GM21447 (cell line): Measurements from ENCODE around the gene TSPAN18.

Source experiments
- ATAC-seq: cut with Tn5 transposase; IDR thresholded peaks from one replicate; pipeline ENCODE4 v1.9.1; 2021; ENCODE audit not compliant: unreplicated experiment

TSPAN18 gene

DNA sequence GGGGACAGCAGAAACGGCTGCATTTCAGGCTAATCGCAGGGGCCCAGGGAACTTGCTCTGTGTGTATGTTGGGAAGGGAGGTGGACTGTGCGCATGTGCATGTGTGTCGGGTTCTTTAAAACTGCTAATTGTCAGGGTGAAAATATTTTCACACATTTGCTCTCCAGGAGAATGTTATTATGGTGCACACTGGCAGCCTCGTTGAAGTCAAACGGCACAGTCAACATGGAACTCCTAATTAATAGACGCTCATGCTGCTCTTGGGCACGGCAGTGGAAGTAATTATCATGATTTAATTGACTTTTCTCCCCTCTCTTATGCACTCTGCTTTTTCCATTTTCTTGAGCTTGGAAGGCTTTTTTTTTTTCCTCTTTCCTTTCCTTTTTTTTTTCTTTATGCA is 92.6 kb downstream of the TSPAN18 start:
- no peak for ATAC-seq

DNA sequence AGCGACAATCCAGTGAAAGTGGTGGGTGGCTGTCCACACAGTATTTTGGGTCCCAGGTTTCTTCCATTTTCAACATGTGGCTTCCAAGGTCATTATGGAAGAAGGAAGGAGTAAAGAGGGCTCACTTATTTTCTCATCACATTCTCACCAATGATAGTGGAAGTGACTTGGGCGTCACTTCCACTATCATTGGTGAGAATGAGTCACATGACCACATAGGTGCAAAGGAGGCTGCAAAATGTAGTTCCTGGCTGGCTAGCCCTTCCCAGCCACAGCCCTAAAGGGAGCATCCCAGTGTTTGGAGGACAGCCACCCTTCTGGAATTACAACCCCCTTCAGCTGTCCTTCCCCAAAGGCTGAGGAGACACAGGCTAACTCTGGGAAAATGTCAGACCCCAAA is 95.6 kb downstream of the TSPAN18 start:
- no peak for ATAC-seq

DNA sequence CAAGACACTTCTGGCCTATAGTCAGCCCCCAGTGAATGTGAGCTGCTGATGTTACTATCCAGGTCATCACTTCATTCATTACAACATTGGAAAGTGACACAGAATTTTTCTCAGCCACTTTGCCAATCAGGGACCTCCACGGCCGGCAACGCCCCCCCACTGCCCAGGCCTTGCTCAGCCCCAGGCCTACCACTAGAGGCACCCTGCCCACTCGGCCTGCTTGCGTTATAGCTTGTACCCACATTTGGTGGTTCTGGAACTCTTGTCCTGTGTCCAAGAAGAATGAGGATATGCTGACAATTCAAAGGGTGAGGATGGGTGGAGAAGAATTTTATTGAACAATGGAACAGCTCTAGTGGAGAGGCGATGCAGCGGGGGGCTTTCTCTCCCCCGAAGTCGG is 96.2 kb downstream of the TSPAN18 start:
- ATAC-seq, result no peak

DNA sequence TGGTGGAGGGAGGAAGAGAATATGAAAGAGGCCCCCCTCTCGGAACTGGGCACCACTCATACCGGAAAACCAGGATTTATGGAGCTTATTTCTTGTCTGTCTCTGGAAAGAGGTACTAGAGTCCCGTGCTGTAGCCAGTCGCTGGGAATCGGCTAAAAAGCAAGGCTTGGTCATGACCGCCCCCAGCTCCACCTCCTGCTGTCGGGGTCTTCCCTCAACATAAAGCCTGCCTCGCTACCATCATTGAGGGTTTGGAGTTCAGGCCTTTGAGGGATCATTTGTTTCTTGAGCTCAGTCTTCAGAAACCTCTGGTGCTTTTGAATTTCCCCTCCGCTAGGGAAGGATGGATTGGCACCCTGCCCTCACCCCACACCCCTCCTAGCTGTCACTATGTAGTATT is 97.1 kb downstream of the TSPAN18 start:
- ATAC-seq, result no peak

DNA sequence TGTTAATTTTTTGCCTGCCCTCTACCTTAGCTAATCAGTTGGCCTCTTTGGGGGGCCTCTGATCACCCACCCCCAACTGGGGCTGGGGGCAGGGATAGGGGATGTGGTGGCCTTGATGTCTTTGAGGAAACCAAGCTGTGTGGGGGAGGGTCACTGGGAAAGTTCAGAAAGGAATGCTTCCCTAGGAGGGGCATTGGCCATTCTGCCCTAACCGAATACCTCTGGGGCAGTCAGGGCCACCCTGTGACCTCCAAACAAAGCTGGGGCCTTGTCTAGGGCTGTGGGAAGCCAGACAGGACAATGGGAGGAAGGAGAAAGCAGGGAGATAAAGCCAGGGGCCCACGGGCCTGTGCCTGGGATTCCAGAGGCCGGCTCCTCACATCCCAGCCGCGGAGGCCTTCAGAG is 97.5 kb downstream of the TSPAN18 start:
- ATAC-seq, result no peak

DNA sequence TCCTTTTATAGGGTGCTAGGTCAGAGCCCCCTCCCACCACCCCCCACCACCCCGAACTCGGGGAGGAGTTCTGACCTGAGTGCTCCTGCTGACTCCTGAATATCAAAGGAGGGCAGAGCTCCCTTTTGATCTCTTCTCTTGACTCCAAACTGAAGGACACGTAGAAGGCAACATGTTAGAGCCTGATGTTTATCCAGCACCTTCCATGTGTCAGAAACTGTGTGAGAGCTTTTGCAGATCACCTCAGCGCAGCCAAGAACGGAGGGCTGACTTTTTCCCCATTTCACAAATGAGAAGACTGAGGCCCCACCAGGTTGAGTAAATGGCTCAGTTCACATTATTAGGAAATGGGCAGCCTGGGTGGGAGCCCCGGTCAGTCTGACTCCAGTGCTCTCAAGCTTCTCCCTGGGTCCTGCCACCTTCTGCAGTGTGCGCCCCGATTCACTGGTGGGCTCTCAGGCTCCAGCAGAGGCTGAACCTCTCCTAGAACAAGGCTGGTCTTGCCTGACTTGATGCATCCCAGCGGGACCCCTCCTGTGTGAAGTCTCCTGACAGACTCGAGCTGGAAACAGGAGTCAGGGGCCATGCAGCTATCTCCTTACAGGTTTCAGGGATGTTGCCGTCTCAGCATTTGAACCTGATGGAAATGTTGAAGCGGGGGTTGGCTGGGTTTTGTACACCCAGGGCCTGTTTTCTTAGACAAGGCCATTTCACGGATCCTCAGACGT is 98.5 kb downstream of the TSPAN18 start:
- ATAC-seq, result no peak

DNA sequence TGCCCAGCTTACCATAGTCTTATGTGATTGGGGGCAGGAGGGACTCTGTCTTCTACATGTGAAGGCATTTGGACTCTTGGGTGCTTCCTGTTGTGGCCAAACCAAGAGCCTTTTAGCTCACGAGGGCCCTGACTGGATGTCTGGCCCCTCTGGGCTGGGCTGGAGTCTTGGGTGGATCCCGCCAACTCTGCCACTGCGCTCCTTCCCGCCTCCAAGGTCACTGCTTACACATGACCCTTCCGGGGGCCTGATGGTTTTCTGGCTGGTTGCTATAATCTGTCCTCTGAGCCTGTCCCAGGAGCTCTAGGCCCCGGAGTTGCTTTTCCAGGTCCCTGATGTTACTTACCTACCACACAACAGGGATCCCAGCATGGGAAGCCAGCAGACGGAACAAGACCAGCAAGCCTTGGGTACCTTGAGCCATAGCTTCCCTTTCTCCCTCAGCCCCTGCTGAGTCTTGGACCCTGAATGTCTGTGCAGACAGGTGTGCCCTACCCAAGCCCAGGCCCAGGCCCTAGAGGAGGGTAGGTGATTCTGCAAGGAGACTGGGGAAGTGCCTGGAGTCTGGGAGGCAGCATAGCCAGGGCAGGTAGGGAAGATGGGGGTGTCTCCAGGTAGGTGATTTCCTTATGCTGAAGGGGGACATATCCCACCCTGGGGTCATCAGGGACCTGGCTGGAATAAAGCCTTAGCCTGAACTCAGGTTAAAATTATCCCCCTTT is 100.3 kb downstream of the TSPAN18 start:
- ATAC-seq, result no peak

DNA sequence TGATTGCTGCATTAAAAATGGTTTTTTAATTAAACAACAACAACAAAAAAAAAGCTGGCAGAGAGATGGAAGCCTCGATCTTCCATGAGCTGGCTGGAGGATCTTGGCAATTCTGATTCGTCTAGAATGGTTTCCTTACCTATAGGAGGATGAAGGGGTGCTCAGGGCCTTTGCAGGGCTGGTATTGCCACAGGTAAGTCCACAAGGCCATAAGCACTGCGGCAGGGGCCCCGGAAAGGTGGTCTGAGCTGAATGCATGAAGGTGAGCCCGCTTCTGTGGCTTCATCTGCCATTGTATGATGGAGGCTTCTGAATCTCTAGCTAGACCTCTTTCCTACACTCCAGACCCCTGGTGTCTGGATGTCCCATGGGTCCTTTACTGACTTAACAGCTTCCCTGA is 101.5 kb downstream of the TSPAN18 start:
- ATAC-seq, result no peak

DNA sequence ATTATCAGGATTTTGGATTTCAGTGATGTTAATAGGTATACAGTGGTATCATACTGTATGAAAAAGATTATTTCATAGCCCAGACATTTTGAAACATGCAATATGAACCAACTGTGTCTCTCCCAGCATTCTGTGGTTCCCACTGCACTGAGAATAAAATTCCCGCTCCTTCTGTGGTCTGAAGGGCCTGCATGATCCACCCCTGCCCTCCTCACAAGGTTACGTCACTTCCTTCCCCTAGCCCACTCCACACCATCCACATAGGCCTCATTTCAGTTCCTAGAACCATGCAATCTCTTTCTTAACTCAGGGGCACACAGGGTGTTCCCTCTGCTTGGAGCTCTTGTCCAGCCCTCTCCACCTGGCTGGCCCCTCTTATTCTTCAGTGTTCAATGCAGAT is 103.1 kb downstream of the TSPAN18 start:
- no peak for ATAC-seq

DNA sequence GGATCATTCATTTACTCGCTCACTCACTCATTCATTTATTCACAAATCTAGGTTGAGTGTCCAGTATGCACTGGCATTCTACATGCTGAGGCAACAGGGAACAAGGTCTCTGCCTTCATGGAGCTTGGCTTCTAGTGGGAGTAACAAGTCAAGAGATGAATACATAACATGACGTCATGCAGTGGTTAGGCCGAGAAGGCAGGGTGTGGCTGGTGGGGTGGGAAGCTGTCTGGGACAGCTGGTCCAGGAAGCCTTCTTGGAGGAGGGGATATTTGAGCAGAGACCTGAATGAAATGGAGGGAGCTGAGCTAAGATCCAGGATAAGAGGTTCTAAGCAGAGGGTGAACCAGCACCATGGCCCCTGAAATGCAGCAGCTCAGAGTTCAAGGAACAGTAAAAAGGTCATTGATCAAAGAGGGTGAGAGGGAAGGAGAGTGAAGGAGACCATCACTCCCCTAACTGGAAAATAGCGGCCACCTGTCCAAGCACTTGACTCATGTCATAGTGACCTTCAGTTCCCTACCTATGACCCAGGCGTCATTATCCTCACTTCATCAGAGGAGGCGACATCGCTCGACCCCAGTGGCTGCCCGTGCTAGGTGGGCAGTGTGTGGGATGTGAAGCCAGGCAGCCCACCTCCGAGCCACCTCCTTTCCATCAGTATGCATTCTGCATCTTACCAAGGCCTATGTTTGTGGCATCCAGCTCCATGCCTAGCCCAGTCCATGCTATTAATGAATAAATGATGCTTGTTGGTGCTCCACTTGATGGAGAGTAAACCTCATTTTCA is 105.0 kb downstream of the TSPAN18 start:
- ATAC-seq, result no peak

DNA sequence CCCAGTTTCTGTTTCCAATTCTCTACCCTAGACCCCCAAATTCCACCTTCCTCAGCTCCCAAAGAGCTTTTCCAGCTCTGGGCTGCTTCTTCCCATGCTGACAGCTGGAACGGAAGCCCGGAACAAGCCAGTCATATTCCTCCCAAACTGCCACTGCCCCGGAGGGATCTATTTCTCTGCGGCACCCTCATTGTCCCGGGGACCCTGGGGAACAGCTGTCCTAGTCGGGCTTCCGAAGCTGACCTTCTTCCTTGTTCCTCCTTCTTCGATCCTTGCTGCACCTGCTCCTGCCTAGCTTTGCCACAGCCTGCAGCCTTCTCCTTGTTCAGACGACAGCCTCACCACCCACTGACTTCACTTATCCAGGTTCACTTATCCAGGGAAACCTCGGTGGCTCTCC is 105.7 kb downstream of the TSPAN18 start:
- no peak for ATAC-seq

DNA sequence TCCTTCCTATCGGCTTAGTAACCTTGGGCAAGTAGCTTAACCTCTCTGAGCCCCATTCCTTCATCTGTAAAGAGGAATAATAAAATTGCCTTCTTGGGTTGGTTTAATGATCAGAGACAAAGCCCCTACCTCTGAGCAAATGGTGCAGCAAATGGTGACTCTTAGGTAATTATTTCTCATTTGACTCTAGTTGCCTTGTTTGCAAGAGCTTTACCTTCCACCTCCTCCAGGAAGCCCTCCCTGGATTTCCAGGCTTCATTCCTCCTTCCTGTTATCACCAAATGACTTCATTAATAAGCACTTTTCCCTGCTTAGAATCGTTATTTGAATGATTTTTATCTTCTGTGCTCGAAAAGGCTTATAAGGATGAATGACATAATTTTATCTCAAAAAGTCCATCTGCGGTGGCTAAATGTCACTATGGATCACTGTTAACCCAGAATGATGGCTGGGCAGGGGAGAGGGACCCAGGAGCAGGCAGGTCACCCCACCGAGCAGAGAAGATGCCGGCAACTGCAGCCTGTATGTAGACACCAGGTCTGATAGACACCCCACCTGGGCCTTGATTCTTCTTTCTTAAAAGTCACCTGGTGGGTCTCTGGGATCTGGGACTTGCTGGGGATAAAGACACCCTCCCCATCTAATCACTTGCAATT is 106.6 kb downstream of the TSPAN18 start:
- ATAC-seq, result no peak

DNA sequence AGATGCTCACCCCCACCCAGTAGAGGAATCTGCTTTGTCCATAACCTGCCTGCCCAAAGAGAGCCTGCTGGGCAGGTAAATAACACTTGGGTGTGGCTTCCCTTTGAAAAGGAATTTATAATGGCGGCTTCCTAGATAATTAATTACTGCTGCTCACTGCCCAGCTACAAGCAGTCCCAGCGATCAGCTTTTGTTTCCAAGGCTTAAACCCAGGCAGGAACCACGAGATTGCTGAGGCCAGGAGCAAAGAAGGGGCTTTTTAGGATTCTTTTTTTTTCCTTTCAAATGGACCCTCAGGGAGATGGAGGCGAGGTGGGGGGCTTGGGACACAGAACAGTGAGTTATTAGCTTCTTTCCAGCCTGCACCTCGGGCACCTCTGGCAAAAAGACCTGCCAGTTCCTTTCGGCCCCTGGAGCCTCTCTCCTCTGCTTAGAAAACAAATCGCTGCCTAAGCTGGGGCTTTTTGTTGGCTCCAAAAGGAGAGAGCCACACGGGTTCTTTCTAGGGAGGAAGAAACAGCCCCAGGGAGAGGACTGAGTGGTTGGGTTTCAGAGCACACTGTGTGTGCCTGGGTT is 107.2 kb downstream of the TSPAN18 start:
- ATAC-seq, result no peak

DNA sequence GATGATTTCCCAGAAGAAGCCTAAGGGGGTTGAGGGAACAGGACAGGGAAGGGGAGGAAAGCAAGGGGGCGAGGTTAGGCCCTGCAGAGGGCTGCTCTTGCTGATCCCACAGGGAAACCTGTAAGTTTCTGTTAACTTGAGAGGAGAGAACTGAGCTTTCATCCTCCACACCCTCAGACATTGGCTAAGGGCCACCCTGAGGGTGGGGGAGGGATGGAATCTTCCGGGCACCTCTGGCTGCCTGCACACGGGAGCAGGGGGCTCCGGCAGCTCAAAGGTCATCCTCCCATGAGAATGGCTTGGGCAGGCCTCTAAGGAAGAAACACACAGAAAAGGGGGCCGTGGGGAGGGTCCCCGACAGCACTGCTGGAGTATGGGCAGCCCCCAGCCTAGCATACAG is 108.1 kb downstream of the TSPAN18 start:
- no peak for ATAC-seq

DNA sequence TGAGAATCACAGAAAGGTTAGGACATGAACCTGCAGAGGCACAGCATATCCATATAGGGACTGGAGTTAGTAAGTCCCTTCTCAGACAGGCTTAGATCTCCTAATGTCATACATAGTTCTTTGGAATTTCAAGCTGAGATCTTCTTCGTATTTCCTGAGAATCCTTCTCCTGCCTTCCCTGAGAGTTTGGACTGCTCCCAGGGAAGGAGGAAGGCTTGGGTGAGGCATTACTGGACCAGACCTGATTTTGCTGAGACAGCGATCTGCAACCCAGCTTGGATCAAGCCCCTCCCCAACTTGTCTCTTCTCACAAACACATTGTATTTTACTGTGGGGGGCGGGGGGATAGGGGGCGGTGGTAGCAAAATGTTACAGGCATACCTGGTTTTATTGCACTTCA is 108.5 kb downstream of the TSPAN18 start:
- no peak for ATAC-seq

DNA sequence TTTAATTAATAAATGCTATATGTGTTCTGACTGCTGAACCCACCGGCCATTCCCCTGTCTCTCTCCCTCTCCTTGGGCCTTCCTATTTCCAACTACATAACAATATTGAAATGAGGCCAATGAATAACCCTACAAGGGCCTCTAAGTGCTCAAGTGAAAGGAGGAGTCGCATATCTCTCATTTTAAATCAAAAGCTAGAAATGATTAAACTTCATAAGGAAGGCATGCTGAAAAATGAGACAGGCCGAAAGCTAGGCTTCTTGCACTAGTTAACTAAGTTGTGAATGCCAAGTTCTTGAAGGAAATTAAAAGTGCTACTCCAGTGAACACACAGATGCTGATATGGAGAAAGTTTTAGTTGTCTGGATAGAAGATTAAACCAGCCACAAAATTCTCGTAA is 109.2 kb downstream of the TSPAN18 start:
- ATAC-seq, result no peak

DNA sequence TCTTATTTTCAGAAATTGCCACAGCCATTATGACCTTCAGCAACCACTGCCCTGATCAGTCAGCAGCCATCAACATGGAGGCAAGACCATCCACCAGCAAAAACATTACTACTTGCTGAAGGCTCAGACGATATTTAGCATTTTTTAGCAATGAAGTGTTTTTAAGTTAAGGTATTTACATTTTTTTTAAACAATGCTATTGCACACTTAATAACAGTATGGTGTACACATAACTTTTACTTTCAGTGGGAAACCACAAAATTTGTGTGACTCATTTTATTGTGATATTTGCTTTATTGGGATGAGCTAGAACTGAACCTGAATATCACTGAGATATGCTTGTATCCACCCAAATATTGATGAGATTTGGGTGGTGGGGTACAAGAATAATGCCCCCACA is 110.9 kb downstream of the TSPAN18 start:
- no peak for ATAC-seq

DNA sequence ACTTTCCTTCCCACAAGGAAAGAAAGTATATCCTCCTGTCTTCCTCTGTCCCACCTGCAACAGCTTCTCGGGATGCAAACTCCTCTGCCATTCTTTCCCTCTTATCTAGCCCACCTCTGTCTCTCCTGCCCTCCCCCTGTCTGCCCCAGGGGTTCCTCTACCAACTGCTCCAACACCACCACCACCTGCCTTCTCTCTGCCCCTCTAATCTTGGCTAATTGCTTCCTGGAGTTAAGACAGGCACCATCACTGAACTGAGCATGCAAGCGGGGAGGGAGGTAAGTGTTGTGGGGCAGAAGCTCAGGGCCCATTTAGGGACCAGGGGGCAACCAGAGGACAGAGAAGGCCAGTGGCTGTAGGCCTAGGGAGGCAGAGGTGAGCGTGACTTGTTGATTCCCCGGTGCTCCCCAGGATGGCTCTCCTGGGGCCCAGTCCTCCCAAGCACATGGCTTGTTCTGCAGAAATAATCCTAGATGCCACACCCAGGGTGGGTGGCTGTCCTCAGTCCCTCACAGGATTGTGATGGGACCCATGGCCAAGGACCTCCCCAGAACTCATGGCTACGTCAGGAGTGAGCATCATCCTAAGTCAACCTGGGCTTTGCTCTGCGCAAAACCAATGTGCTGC is 112.8 kb downstream of the TSPAN18 start:
- no peak for ATAC-seq

DNA sequence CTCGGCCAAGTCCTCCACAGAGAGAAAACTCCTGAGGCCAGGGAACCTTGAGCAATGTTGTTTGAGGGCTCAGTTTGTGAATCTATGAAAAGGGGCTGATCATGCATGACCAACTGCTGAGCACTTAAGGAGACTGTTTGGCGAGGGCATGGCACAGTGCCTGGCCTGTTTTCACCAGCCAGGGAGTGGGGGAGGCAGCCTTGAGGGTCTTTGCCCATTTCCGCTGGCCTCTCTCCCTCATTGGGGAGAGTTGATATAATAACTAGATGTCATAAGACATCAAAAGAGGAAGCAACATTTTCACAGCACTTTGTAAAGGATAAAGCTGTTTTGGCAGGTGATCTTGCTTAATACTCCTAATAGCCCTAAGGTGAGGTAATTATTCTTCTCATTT is 113.3 kb downstream of the TSPAN18 start:
- no peak for ATAC-seq

DNA sequence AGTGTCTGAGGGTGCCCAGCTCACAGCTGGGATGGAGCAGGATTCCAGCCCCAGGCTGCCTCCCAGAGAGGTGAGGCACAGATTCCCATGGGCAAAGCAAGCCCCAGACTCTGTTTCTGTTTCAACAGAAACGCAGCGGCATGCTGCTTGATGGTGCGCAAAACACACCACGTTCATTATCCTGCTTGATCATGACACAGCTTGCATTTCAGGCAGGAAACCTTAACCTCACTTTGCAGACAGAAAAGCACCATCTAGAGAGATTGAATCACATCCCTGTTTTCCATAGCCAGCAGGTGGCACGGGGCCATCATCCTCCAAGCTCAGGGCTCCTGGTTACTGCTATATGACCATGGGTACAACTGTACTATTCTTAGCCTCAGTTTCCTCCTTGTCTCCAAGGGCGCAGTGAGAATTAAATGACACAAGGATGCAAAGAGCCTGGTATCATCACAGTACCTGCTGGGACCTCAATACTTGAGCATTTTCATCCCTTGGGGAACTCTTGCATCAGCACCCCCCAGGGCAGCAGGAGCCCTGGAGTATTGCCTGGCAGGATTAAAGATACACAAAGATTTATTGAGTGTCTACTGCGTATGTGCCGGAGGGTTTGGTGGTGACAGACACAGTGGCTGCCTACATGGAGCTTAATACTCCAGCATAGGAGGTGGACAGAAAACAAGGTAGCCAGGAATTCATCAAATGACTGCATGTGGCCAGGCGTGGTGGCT is 113.9 kb downstream of the TSPAN18 start:
- no peak for ATAC-seq
